ENCODE measurements around the gene PRKN. TPM values are rescaled to one million over a fixed set of nuclear protein-coding genes. Genes with fewer than 3 reads are reported as not detected.

PRKN gene
- total and polyA plus RNA-seq, 5 experiments from 2014 or later = 2.2 to 5.6 (median 3.5) TPM

GRCh38 chr6:162602759-162603158, 124.8 kb downstream of the PRKN start:
- Mint-ChIP-seq H3K27me3 (no peaks in the 10 kb centered on the region), H3K27ac (no peak overlapping the region), H3K4me1 (peaks cover 0 to 2% (median 0%) of the 10 kb centered on the region in 4 donors), H3K36me3 (peaks cover 0 to 5% (median 3%) of the 10 kb centered on the region in 3 donors), H3K9me3 (peaks cover 0 to 13% (median 0%) of the 10 kb centered on the region in 9 donors), H3K4me3 (no peak overlapping the region)
- POLR2A ChIA-PET = no interaction called here
- ATAC-seq = no peak
- DNase-seq = no peak

- Mint-ChIP-seq H3K36me3 (peaks cover 0 to 8% (median 0%) of the 10 kb centered on the region in 3 donors), H3K27ac (no peak overlapping the region), H3K9me3 (peaks cover 0 to 11% (median 2%) of the 10 kb centered on the region in 9 donors), H3K27me3 (no peaks in the 10 kb centered on the region), H3K4me1 (no peaks in the 10 kb centered on the region), H3K4me3 (no peak overlapping the region)
- ATAC-seq = no peak
- POLR2A ChIA-PET = no interaction called here
- DNase-seq = no peak
Observed at GRCh38 chr6:162596676-162597075, 130.9 kb downstream of the PRKN start.

- no peak overlapping the region for H3K4me3 Mint-ChIP-seq
- no peak for ATAC-seq
- POLR2A ChIA-PET = no interaction called here
Observed at GRCh38 chr6:162591517-162591916, 136.0 kb downstream of the PRKN start.

GRCh38 chr6:162581988-162582780, 145.4 kb downstream of the PRKN start:
- Mint-ChIP-seq H3K4me3 (no peak overlapping the region), H3K27ac (no peak overlapping the region), H3K9me3 (no peaks in the 10 kb centered on the region), H3K4me1 (peaks cover 0 to 7% (median 0%) of the 10 kb centered on the region in 4 donors), H3K36me3 (no peaks in the 10 kb centered on the region), H3K27me3 (no peaks in the 10 kb centered on the region)
- POLR2A ChIA-PET = no interaction called here
- no peak for ATAC-seq
- DNase-seq = no peak

More at GRCh38 chr6:162591517-162591916, 136.0 kb downstream of the PRKN start:
- no peak for DNase-seq
- peaks cover 0 to 6% (median 0%) of the 10 kb centered on the region in 9 donors for H3K9me3 Mint-ChIP-seq
- no peaks in the 10 kb centered on the region for H3K27me3 Mint-ChIP-seq
- H3K27ac Mint-ChIP-seq = no peak overlapping the region
- H3K36me3 Mint-ChIP-seq = peaks cover 0 to 4% (median 4%) of the 10 kb centered on the region in 3 donors
- no peaks in the 10 kb centered on the region for H3K4me1 Mint-ChIP-seq

GRCh38 chr6:162580619-162581018, 146.9 kb downstream of the PRKN start:
- H3K36me3 Mint-ChIP-seq = no peaks in the 10 kb centered on the region
- POLR2A ChIA-PET = no interaction called here

GRCh38 chr6:162576016-162576415, 151.6 kb downstream of the PRKN start:
- no peak overlapping the region for H3K27ac Mint-ChIP-seq
- ATAC-seq = no peak
- H3K27me3 Mint-ChIP-seq = no peaks in the 10 kb centered on the region
- H3K4me1 Mint-ChIP-seq = peaks cover 0 to 7% (median 0%) of the 10 kb centered on the region in 4 donors
- peak overlapping the region in 1 of 10 donors; percentile 43 for H3K4me3 Mint-ChIP-seq
- H3K9me3 Mint-ChIP-seq = peaks cover 0 to 14% (median 0%) of the 10 kb centered on the region in 9 donors
- peaks cover 0 to 8% (median 3%) of the 10 kb centered on the region in 3 donors for H3K36me3 Mint-ChIP-seq
- POLR2A ChIA-PET = no interaction called here
- DNase-seq = no peak

More at GRCh38 chr6:162580619-162581018, 146.9 kb downstream of the PRKN start:
- peaks cover 0 to 6% (median 0%) of the 10 kb centered on the region in 9 donors for H3K9me3 Mint-ChIP-seq
- DNase-seq (no peak), ATAC-seq (no peak)
- H3K4me1 Mint-ChIP-seq = peaks cover 0 to 7% (median 0%) of the 10 kb centered on the region in 4 donors
- H3K4me3 Mint-ChIP-seq = no peak overlapping the region
- H3K27me3 Mint-ChIP-seq = no peaks in the 10 kb centered on the region
- no peak overlapping the region for H3K27ac Mint-ChIP-seq

- H3K4me1 Mint-ChIP-seq = peaks cover 0 to 2% (median 0%) of the 10 kb centered on the region in 4 donors
- no peak overlapping the region for H3K4me3 Mint-ChIP-seq
- DNase-seq = no peak
- H3K27me3 Mint-ChIP-seq = no peaks in the 10 kb centered on the region
- POLR2A ChIA-PET = no interaction called here
- peaks cover 0 to 42% (median 9%) of the 10 kb centered on the region in 9 donors for H3K9me3 Mint-ChIP-seq
- H3K36me3 Mint-ChIP-seq = peaks cover 12 to 32% (median 25%) of the 10 kb centered on the region in 3 donors
- no peak overlapping the region for H3K27ac Mint-ChIP-seq
- ATAC-seq = no peak
Observed at GRCh38 chr6:162572240-162572639, 155.3 kb downstream of the PRKN start.

GRCh38 chr6:162568266-162568665, 159.3 kb downstream of the PRKN start:
- Mint-ChIP-seq H3K4me3 (no peak overlapping the region), H3K9me3 (peaks cover 16 to 67% (median 39%) of the 10 kb centered on the region in 9 donors), H3K27ac (no peak overlapping the region), H3K4me1 (peaks cover 0 to 2% (median 0%) of the 10 kb centered on the region in 4 donors), H3K36me3 (peaks cover 35 to 68% (median 48%) of the 10 kb centered on the region in 3 donors), H3K27me3 (no peaks in the 10 kb centered on the region)
- ATAC-seq (no peak), DNase-seq (no peak)
- POLR2A ChIA-PET = no interaction called here

GRCh38 chr6:162562041-162562440, 165.5 kb downstream of the PRKN start:
- Mint-ChIP-seq H3K4me3 (no peak overlapping the region), H3K27ac (no peak overlapping the region), H3K36me3 (peaks cover 22 to 50% (median 42%) of the 10 kb centered on the region in 3 donors), H3K27me3 (no peaks in the 10 kb centered on the region), H3K4me1 (peaks cover 0 to 2% (median 0%) of the 10 kb centered on the region in 4 donors), H3K9me3 (peaks cover 9 to 48% (median 38%) of the 10 kb centered on the region in 9 donors)
- ATAC-seq (no peak), DNase-seq (no peak)
- POLR2A ChIA-PET = no interaction called here

- H3K9me3 Mint-ChIP-seq = peaks cover 9 to 40% (median 29%) of the 10 kb centered on the region in 9 donors
- H3K36me3 Mint-ChIP-seq = peaks cover 18 to 38% (median 35%) of the 10 kb centered on the region in 3 donors
- H3K27ac Mint-ChIP-seq = no peak overlapping the region
- H3K27me3 Mint-ChIP-seq = no peaks in the 10 kb centered on the region
- POLR2A ChIA-PET = no interaction called here
- no peak for ATAC-seq
- DNase-seq = no peak
- no peak overlapping the region for H3K4me3 Mint-ChIP-seq
- H3K4me1 Mint-ChIP-seq = peaks cover 0 to 2% (median 0%) of the 10 kb centered on the region in 4 donors
Observed at GRCh38 chr6:162560891-162561290, 166.7 kb downstream of the PRKN start.

GRCh38 chr6:162554531-162554930, 173.0 kb downstream of the PRKN start:
- H3K27ac Mint-ChIP-seq = no peak overlapping the region
- POLR2A ChIA-PET = no interaction called here
- no peaks in the 10 kb centered on the region for H3K27me3 Mint-ChIP-seq
- H3K36me3 Mint-ChIP-seq = peaks cover 25 to 39% (median 34%) of the 10 kb centered on the region in 3 donors
- peaks cover 0 to 6% (median 0%) of the 10 kb centered on the region in 4 donors for H3K4me1 Mint-ChIP-seq
- ATAC-seq (no peak), DNase-seq (no peak)
- H3K4me3 Mint-ChIP-seq = no peak overlapping the region
- peaks cover 0 to 22% (median 10%) of the 10 kb centered on the region in 9 donors for H3K9me3 Mint-ChIP-seq

- POLR2A ChIA-PET = no interaction called here
- H3K27me3 Mint-ChIP-seq = no peaks in the 10 kb centered on the region
- peaks cover 0 to 5% (median 0%) of the 10 kb centered on the region in 4 donors for H3K4me1 Mint-ChIP-seq
- peaks cover 11 to 18% (median 12%) of the 10 kb centered on the region in 3 donors for H3K36me3 Mint-ChIP-seq
- ATAC-seq (no peak), DNase-seq (no peak)
- H3K4me3 Mint-ChIP-seq = no peak overlapping the region
- H3K9me3 Mint-ChIP-seq = peaks cover 0 to 14% (median 4%) of the 10 kb centered on the region in 9 donors
- H3K27ac Mint-ChIP-seq = no peak overlapping the region
Observed at GRCh38 chr6:162546905-162547304, 180.7 kb downstream of the PRKN start.

- DNase-seq = no peak
- POLR2A ChIA-PET = no interaction called here
Observed at GRCh38 chr6:162543221-162543620, 184.3 kb downstream of the PRKN start.

More at GRCh38 chr6:162543221-162543620, 184.3 kb downstream of the PRKN start:
- Mint-ChIP-seq H3K27ac (no peak overlapping the region), H3K27me3 (no peaks in the 10 kb centered on the region), H3K4me3 (no peak overlapping the region), H3K36me3 (no peaks in the 10 kb centered on the region), H3K9me3 (peaks cover 0 to 8% (median 4%) of the 10 kb centered on the region in 9 donors), H3K4me1 (peaks cover 0 to 5% (median 0%) of the 10 kb centered on the region in 4 donors)
- no peak for ATAC-seq

Measured in naive thymus-derived CD8-positive, alpha-beta T cell (primary cell).